GM23338 (cell line): Measurements from ENCODE around the gene VWA3B. TPM values are rescaled to one million over a fixed set of nuclear protein-coding genes. Genes with fewer than 3 reads are reported as not detected.

Experiments used
- ATAC-seq: fragments of 200-7000 bp; cut with Tn5 transposase; 3 replicates; pipeline ENCODE4 v1.9.1; 2020
- DNase-seq: peaks from one replicate; pipeline ENCODE4 v3.0.0-alpha.2; 2015; ENCODE audit warnings: low spot score
- H2AFZ ChIP-seq: fragments of 200-600 bp; sonication (generic); 2 replicates; pipeline ENCODE4 v1.8.0; 2016; ENCODE audit warnings: antibody characterized with exemption, mild to moderate bottlenecking, moderate library complexity
- H3F3A ChIP-seq: fragments of 200-600 bp; sonication (generic); replicated peaks from 2 replicates; pipeline ENCODE4 v1.8.0; 2017; ENCODE audit warnings: antibody characterized with exemption, mixed run types, low read depth
- H3K27ac ChIP-seq: fragments of 200-600 bp; sonication (generic); 2 replicates; pipeline ENCODE4 v1.6.1; 2016; ENCODE audit warnings: low read depth
- H3K27me3 ChIP-seq: fragments of 200-600 bp; sonication (generic); 2 replicates; pipeline ENCODE4 v1.8.0; 2016; ENCODE audit warnings: mild to moderate bottlenecking, mixed run types, moderate library complexity; ENCODE audit not compliant: insufficient read depth
- H3K36me3 ChIP-seq: fragments of 200-600 bp; sonication (generic); 2 replicates; pipeline ENCODE4 v1.8.0; 2016; ENCODE audit warnings: mild to moderate bottlenecking; ENCODE audit not compliant: insufficient read depth
- H3K4me1 ChIP-seq: fragments of 200-600 bp; sonication (generic); 2 replicates; pipeline ENCODE4 v1.8.0; 2016; ENCODE audit warnings: mild to moderate bottlenecking, moderate library complexity; ENCODE audit not compliant: insufficient read depth
- H3K4me2 ChIP-seq: fragments of 200-600 bp; sonication (generic); 2 replicates; pipeline ENCODE4 v1.7.1; 2017; ENCODE audit warnings: mixed run types
- H3K4me3 ChIP-seq: fragments of 200-600 bp; sonication (generic); 2 replicates; pipeline ENCODE4 v1.6.1; 2016; ENCODE audit warnings: mixed run types
- H3K79me2 ChIP-seq: fragments of 200-600 bp; sonication (generic); replicated peaks from 2 replicates; pipeline ENCODE4 v1.8.0; 2017; ENCODE audit warnings: mild to moderate bottlenecking; ENCODE audit not compliant: insufficient read depth
- H3K9me2 ChIP-seq: fragments of 200-600 bp; sonication (generic); 2 replicates; pipeline ENCODE4 v1.8.0; 2017; ENCODE audit not compliant: insufficient read depth
- H4K20me1 ChIP-seq: fragments of 200-600 bp; sonication (generic); replicated peaks from 2 replicates; pipeline ENCODE4 v1.8.0; 2017; ENCODE audit warnings: mild to moderate bottlenecking; ENCODE audit not compliant: insufficient read depth
- H3K27ac Mint-ChIP-seq: 2 replicates; pipeline ENCODE4 v1.8.0; 2020; ENCODE audit warnings: inconsistent platforms, mild to moderate bottlenecking, moderate library complexity, mixed read lengths
- H3K27me3 Mint-ChIP-seq: 3 replicates; pipeline ENCODE4 v1.8.0; 2022; ENCODE audit warnings: low read depth, mild to moderate bottlenecking, moderate library complexity, mixed read lengths, inconsistent platforms; ENCODE audit not compliant: insufficient read depth, poor library complexity
- H3K36me3 Mint-ChIP-seq: 3 replicates; pipeline ENCODE4 v1.8.0; 2021; ENCODE audit warnings: low read depth, mild to moderate bottlenecking, inconsistent platforms, moderate library complexity, mixed read lengths
- H3K4me1 Mint-ChIP-seq: 3 replicates; pipeline ENCODE4 v1.8.0; 2020; ENCODE audit warnings: mild to moderate bottlenecking, inconsistent platforms, mixed read lengths
- H3K4me3 Mint-ChIP-seq: 3 replicates; pipeline ENCODE4 v1.8.0; 2021; ENCODE audit warnings: moderate library complexity, mild to moderate bottlenecking, inconsistent platforms, mixed read lengths
- H3K9me3 Mint-ChIP-seq: 3 replicates; pipeline ENCODE4 v1.8.0; 2020; ENCODE audit warnings: moderate library complexity, mild to moderate bottlenecking, inconsistent platforms, mixed read lengths
- CTCF ChIP-seq, 2 experiments: fragments of 200-600 bp in 1 of 2; sonication (generic) in 1 of 2; conservative IDR thresholded peaks; 2 replicates each; pipeline versions ENCODE4 v1.5.1 to v1.6.1; 2016 to 2017; ENCODE audit warnings: antibody characterized with exemption in 2 of 2, low read depth in 2 of 2, mild to moderate bottlenecking in 2 of 2, moderate library complexity in 1 of 2
- ETS1 ChIP-seq: IDR thresholded peaks from 2 replicates; pipeline ENCODE4 v1.6.1; 2016; ENCODE audit warnings: antibody characterized with exemption
- EZH2phosphoT487 ChIP-seq: fragments of 200-600 bp; sonication (generic); IDR thresholded peaks from one replicate; pipeline ENCODE4 v1.8.1; 2018; ENCODE audit warnings: antibody characterized with exemption; ENCODE audit not compliant: unreplicated experiment
- JUNB ChIP-seq: IDR thresholded peaks from one replicate; pipeline ENCODE4 v1.6.1; 2016; ENCODE audit warnings: antibody characterized with exemption; ENCODE audit not compliant: unreplicated experiment
- POLR2AphosphoS5 ChIP-seq: IDR thresholded peaks from 2 replicates; pipeline ENCODE4 v1.6.1; 2016; ENCODE audit warnings: antibody characterized with exemption, low read depth
- REST ChIP-seq: IDR thresholded peaks from one replicate; pipeline ENCODE4 v1.6.1; 2018; ENCODE audit warnings: antibody characterized with exemption; ENCODE audit not compliant: unreplicated experiment
- STAT1 ChIP-seq: IDR thresholded peaks from one replicate; pipeline ENCODE4 v1.6.1; 2016; ENCODE audit warnings: antibody characterized with exemption; ENCODE audit not compliant: unreplicated experiment
- ZNF114 ChIP-seq: fragments of 250-450 bp; sonication (Bioruptor Pico); IDR thresholded peaks from 2 replicates; pipeline ENCODE4 v1.5.0; 2020; ENCODE audit warnings: mild to moderate bottlenecking, moderate library complexity
- ZNF331 ChIP-seq: fragments of 250-450 bp; sonication (Bioruptor Pico); IDR thresholded peaks from 2 replicates; pipeline ENCODE4 v1.5.0; 2020; ENCODE audit warnings: low read depth, mild to moderate bottlenecking, moderate library complexity
- polyA plus RNA-seq: library from polyadenylated mRNA; unstranded; fragments of >200 nt; fragmentation: Nextera tagmentation; extraction: Ambion mirVana; gene quantifications from 2 replicates; pipeline ENCODE4 v1.2.1, GENCODE V29; 2016
- total RNA-seq: library from RNA; depleted of rRNA; stranded (reverse); fragments of >200 nt; shearing (Covaris generic); gene quantifications from 2 replicates; pipeline ENCODE4 v1.2.3, GENCODE V29; 2014

The VWA3B gene
- total and polyA plus RNA-seq, 2 experiments from 2014 or later, result not detected

GRCh38 chr2:98348066-98348561 lies 261.1 kb downstream of the VWA3B start:
- H2AFZ ChIP-seq, result no peak overlapping the region; the same call in 1 of the 2 replicates
- peaks cover 11% of the 10 kb centered on the region; the same call in 2 of the 3 replicates for H3K9me3 Mint-ChIP-seq
- ATAC-seq (peak; percentile 69), DNase-seq (peak; percentile 86)
- peaks cover 53% of the 10 kb centered on the region for H3K27me3 Mint-ChIP-seq
- 0 out of 3 replicates have a peak, but pooled peaks cover 2% of the 10 kb centered on the region for H3K36me3 Mint-ChIP-seq
- H3K9me2 ChIP-seq, result 0 out of 2 replicates have a peak, but pooled peaks cover 5% of the 10 kb centered on the region
- peak overlapping the region; percentile 94 for H3K4me2 ChIP-seq
- H3K27ac Mint-ChIP-seq, result no peak overlapping the region
- H3K4me1 ChIP-seq, result peaks cover 10% of the 10 kb centered on the region
- peaks cover 78% of the 10 kb centered on the region for H3K27me3 ChIP-seq
- H3K4me3 ChIP-seq, result peak overlapping the region; percentile 66
- H3K27ac ChIP-seq, result no peak overlapping the region
- H3F3A ChIP-seq, result no peaks in the 10 kb centered on the region
- no peaks in the 10 kb centered on the region for H3K79me2 ChIP-seq
- H3K4me3 Mint-ChIP-seq, result peak overlapping the region; percentile 77
- TF ChIP-seq ZNF114 (no peak), STAT1 (no peak)
- no peaks in the 10 kb centered on the region for H3K36me3 ChIP-seq
- no peaks in the 10 kb centered on the region; the same call in 1 of the 2 replicates for H4K20me1 ChIP-seq
- H3K4me1 Mint-ChIP-seq, result peaks cover 18% of the 10 kb centered on the region

- Histone ChIP-seq H3K27me3 (peaks cover 55% of the 10 kb centered on the region), H3K4me3 (no peak overlapping the region), H4K20me1 (no peaks in the 10 kb centered on the region; the same call in 1 of the 2 replicates), H3K36me3 (no peaks in the 10 kb centered on the region), H2AFZ (no peak overlapping the region), H3K27ac (no peak overlapping the region), H3K9me2 (0 out of 2 replicates have a peak, but pooled peaks cover 5% of the 10 kb centered on the region), H3K4me1 (peaks cover 10% of the 10 kb centered on the region), H3K79me2 (no peaks in the 10 kb centered on the region), H3F3A (no peaks in the 10 kb centered on the region), H3K4me2 (no peak overlapping the region)
- Mint-ChIP-seq H3K36me3 (0 out of 3 replicates have a peak, but pooled peaks cover 2% of the 10 kb centered on the region), H3K27ac (no peak overlapping the region), H3K27me3 (peaks cover 36% of the 10 kb centered on the region), H3K9me3 (peaks cover 11% of the 10 kb centered on the region; the same call in 2 of the 3 replicates), H3K4me3 (no peak overlapping the region), H3K4me1 (peaks cover 18% of the 10 kb centered on the region)
- ATAC-seq (no peak), DNase-seq (no peak)
- TF ChIP-seq JUNB (no peak), ZNF114 (no peak), EZH2phosphoT487 (no peak), CTCF (conservative IDR thresholded peaks at IDR 0.05; ENCODE audit: low read depth in 2 of 2) (no peak), ZNF331 (CRISPR knock-in tag) (no peak), REST (no peak), STAT1 (no peak), POLR2AphosphoS5 (no peak), ETS1 (no peak)
Observed at GRCh38 chr2:98350411-98350810, 263.4 kb downstream of the VWA3B start.
